Smooth muscle cell (in vitro differentiated cells): Measurements from ENCODE around the gene MTA3. TPM values are rescaled to one million over a fixed set of nuclear protein-coding genes. Genes with fewer than 3 reads are reported as not detected.

Experiments used
- DNase-seq: peaks from one replicate; lab custom pipeline; 2025; ENCODE audit not compliant: unreplicated experiment; lab: John Stamatoyannopoulos, UW
- H2AFZ ChIP-seq: fragments of 200-600 bp; sonication (generic); 2 replicates; pipeline ENCODE4 v1.6.0; 2016; ENCODE audit warnings: antibody characterized with exemption, low read depth, mild to moderate bottlenecking
- H3F3A ChIP-seq: fragments of 200-600 bp; sonication (generic); 2 replicates; pipeline ENCODE4 v1.6.0; 2017; ENCODE audit warnings: antibody characterized with exemption, low read depth
- H3K27ac ChIP-seq: fragments of 200-600 bp; sonication (generic); 2 replicates; pipeline ENCODE4 v1.5.1; 2016; ENCODE audit warnings: low read depth, mild to moderate bottlenecking
- H3K27me3 ChIP-seq: fragments of 200-600 bp; sonication (generic); 2 replicates; pipeline ENCODE4 v1.6.1; 2016; ENCODE audit warnings: low read depth, mild to moderate bottlenecking
- H3K36me3 ChIP-seq: fragments of 200-600 bp; sonication (generic); 2 replicates; pipeline ENCODE4 v1.5.1; 2016; ENCODE audit warnings: low read depth
- H3K4me1 ChIP-seq: fragments of 200-600 bp; sonication (generic); 2 replicates; pipeline ENCODE4 v1.5.1; 2016; ENCODE audit warnings: low read depth
- H3K4me2 ChIP-seq: fragments of 200-600 bp; sonication (generic); 2 replicates; pipeline ENCODE4 v1.6.0; 2016; ENCODE audit warnings: mild to moderate bottlenecking
- H3K4me3 ChIP-seq: fragments of 200-600 bp; sonication (generic); 2 replicates; pipeline ENCODE4 v1.5.1; 2016; ENCODE audit warnings: mild to moderate bottlenecking
- H3K79me2 ChIP-seq: fragments of 200-600 bp; sonication (generic); 2 replicates; pipeline ENCODE4 v1.6.0; 2016; ENCODE audit warnings: low read depth, mild to moderate bottlenecking
- H3K9ac ChIP-seq: fragments of 200-600 bp; sonication (generic); 2 replicates; pipeline ENCODE4 v1.6.0; 2016; ENCODE audit warnings: low read depth
- H3K9me3 ChIP-seq: fragments of 200-600 bp; sonication (generic); replicated peaks from 2 replicates; pipeline ENCODE4 v1.5.1; 2016; ENCODE audit warnings: low read depth
- H4K20me1 ChIP-seq: fragments of 200-600 bp; sonication (generic); 2 replicates; pipeline ENCODE4 v1.6.0; 2016; ENCODE audit warnings: low read depth
- WGBS: methylation state at CpG from one replicate; pipeline ENCODE4 v1.1.7; 2016; ENCODE audit warnings: low lambda C conversion rate; 5-methylcytosine and 5-hydroxymethylcytosine counted together
- polyA plus RNA-seq: library from polyadenylated mRNA; unstranded; fragments of >200 nt; fragmentation: Nextera tagmentation; extraction: Ambion mirVana; gene quantifications from 2 replicates; pipeline ENCODE4 v1.2.1, GENCODE V29; 2016
- total RNA-seq: library from RNA; depleted of rRNA; stranded (reverse); fragments of >200 nt; gene quantifications from 2 replicates; pipeline ENCODE4 v1.2.3, GENCODE V29; 2014
- TF ChIP-seq, protein P1 (sequence below): fragments of 200-600 bp; sonication (generic); IDR thresholded peaks from 2 replicates; pipeline ENCODE4 v1.5.1; 2017; ENCODE audit warnings: borderline replicate concordance, mild to moderate bottlenecking, antibody characterized with exemption; ENCODE audit not compliant: insufficient read depth, poor library complexity, severe bottlenecking

The MTA3 gene
- total and polyA plus RNA-seq, 2 experiments from 2014 or later, result 27.5 to 29.8 TPM

- H3F3A ChIP-seq, result no peaks in the 10 kb centered on the region
- 84% methylated on average over 1 of the region's 1 CpG for WGBS
- no peak overlapping the region for H3K4me3 ChIP-seq
- H3K4me1 ChIP-seq, result peaks cover 3% of the 10 kb centered on the region
- H3K36me3 ChIP-seq, result no peaks in the 10 kb centered on the region
- TF ChIP-seq, protein P1, sequence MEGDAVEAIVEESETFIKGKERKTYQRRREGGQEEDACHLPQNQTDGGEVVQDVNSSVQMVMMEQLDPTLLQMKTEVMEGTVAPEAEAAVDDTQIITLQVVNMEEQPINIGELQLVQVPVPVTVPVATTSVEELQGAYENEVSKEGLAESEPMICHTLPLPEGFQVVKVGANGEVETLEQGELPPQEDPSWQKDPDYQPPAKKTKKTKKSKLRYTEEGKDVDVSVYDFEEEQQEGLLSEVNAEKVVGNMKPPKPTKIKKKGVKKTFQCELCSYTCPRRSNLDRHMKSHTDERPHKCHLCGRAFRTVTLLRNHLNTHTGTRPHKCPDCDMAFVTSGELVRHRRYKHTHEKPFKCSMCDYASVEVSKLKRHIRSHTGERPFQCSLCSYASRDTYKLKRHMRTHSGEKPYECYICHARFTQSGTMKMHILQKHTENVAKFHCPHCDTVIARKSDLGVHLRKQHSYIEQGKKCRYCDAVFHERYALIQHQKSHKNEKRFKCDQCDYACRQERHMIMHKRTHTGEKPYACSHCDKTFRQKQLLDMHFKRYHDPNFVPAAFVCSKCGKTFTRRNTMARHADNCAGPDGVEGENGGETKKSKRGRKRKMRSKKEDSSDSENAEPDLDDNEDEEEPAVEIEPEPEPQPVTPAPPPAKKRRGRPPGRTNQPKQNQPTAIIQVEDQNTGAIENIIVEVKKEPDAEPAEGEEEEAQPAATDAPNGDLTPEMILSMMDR, result no peak
- no peaks in the 10 kb centered on the region for H4K20me1 ChIP-seq
- no peaks in the 10 kb centered on the region for H3K9me3 ChIP-seq
- no peak overlapping the region for H3K4me2 ChIP-seq
- H2AFZ ChIP-seq, result no peak overlapping the region
- no peaks in the 10 kb centered on the region for H3K79me2 ChIP-seq
- no peak for DNase-seq
- H3K27ac ChIP-seq, result no peak overlapping the region
- H3K27me3 ChIP-seq, result no peaks in the 10 kb centered on the region
- no peak overlapping the region for H3K9ac ChIP-seq
These were observed 143.5 kb downstream of the MTA3 start for GRCh38 chr2:42711896-42712295.

DNA sequence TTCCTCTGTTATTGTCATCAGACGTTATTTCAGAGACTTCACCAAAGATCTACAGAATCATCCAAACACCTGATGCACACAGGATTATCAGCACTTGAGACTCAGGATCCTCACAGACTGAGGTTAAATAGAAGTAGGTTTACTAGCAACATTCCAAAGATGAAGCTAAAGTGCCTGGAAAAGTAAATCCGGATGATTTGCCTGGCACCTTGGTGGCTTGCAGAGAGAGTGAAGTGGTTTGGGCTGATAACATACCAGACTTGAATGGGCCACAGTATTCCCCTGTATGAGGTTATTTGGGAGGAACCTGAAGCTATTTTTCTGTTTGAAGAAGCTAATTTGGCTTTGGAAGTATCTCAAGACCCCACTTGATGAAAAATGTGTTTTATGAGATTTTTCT, 144.5 kb downstream of the MTA3 start:
- no peak for DNase-seq
- Histone ChIP-seq H3K9me3 (no peaks in the 10 kb centered on the region), H3K27ac (no peak overlapping the region), H3F3A (no peaks in the 10 kb centered on the region), H2AFZ (no peak overlapping the region), H3K79me2 (no peaks in the 10 kb centered on the region), H3K4me1 (peaks cover 6% of the 10 kb centered on the region), H3K4me2 (no peak overlapping the region), H3K27me3 (no peaks in the 10 kb centered on the region), H4K20me1 (no peaks in the 10 kb centered on the region), H3K9ac (no peak overlapping the region), H3K4me3 (no peak overlapping the region), H3K36me3 (no peaks in the 10 kb centered on the region)
- WGBS, result 81% methylated on average over 2 of the region's 2 CpGs
- TF ChIP-seq, protein P1, result no peak

- no peak overlapping the region for H3K4me2 ChIP-seq
- H3F3A ChIP-seq, result no peaks in the 10 kb centered on the region
- H3K27me3 ChIP-seq, result no peaks in the 10 kb centered on the region
- no peak for DNase-seq
- TF ChIP-seq, protein P1, result no peak
- H2AFZ ChIP-seq, result no peak overlapping the region
- H3K79me2 ChIP-seq, result no peaks in the 10 kb centered on the region
- no peaks in the 10 kb centered on the region for H4K20me1 ChIP-seq
- H3K4me3 ChIP-seq, result no peak overlapping the region
- H3K4me1 ChIP-seq, result peaks cover 6% of the 10 kb centered on the region
- H3K36me3 ChIP-seq, result no peaks in the 10 kb centered on the region
- no peak overlapping the region for H3K27ac ChIP-seq
- H3K9me3 ChIP-seq, result no peaks in the 10 kb centered on the region
- no peak overlapping the region for H3K9ac ChIP-seq
- WGBS, result 86% methylated on average over 4 of the region's 4 CpGs
These were observed 145.5 kb downstream of the MTA3 start for GRCh38 chr2:42713920-42714319.

- H3K4me2 ChIP-seq, result no peak overlapping the region
- DNase-seq, result no peak
- no peaks in the 10 kb centered on the region for H3K79me2 ChIP-seq
These were observed 146.3 kb downstream of the MTA3 start for GRCh38 chr2:42714686-42715085.

More at GRCh38 chr2:42714686-42715085, 146.3 kb downstream of the MTA3 start:
- H3K9me3 ChIP-seq, result no peaks in the 10 kb centered on the region
- 84% methylated on average over 7 of the region's 7 CpGs for WGBS
- H4K20me1 ChIP-seq, result no peaks in the 10 kb centered on the region
- H2AFZ ChIP-seq, result no peak overlapping the region
- no peaks in the 10 kb centered on the region for H3K27me3 ChIP-seq
- H3K36me3 ChIP-seq, result no peaks in the 10 kb centered on the region
- no peaks in the 10 kb centered on the region for H3F3A ChIP-seq
- no peak overlapping the region for H3K27ac ChIP-seq
- H3K9ac ChIP-seq, result no peak overlapping the region
- H3K4me1 ChIP-seq, result peaks cover 6% of the 10 kb centered on the region
- TF ChIP-seq, protein P1, result no peak
- H3K4me3 ChIP-seq, result no peak overlapping the region
